NCI-H82 treated with DMSO at 0.1 percent for 48 hours (cell line): ENCODE results near the gene TPM1.
"Not testable (repeated sequence)": the region's sequence is repeated elsewhere in the genome, so short reads cannot be mapped to it uniquely, and the experiment has no call there.

Source experiments
- DNase-seq: peaks from one replicate; lab custom pipeline; 2025; ENCODE audit not compliant: unreplicated experiment; lab: John Stamatoyannopoulos, UW

TPM1 gene

GRCh38 chr15:63093486-63094205 lies 51.1 kb downstream of the TPM1 start:
- peak; percentile 73 for DNase-seq

GRCh38 chr15:63094495-63094931 lies 52.0 kb downstream of the TPM1 start:
- DNase-seq: no peak

GRCh38 chr15:63096178-63096577 lies 53.6 kb downstream of the TPM1 start:
- DNase-seq: no peak

GRCh38 chr15:63098901-63099300 lies 56.4 kb downstream of the TPM1 start:
- DNase-seq: not testable (repeated sequence)

GRCh38 chr15:63099581-63099980 lies 57.0 kb downstream of the TPM1 start:
- not testable (repeated sequence) for DNase-seq

GRCh38 chr15:63103416-63103815 lies 60.9 kb downstream of the TPM1 start:
- no peak for DNase-seq

GRCh38 chr15:63104727-63105126 lies 62.2 kb downstream of the TPM1 start:
- DNase-seq: no peak

- DNase-seq: not testable (repeated sequence)
Measured at GRCh38 chr15:63105354-63105753, 62.8 kb downstream of the TPM1 start.

GRCh38 chr15:63107895-63108546 lies 65.5 kb downstream of the TPM1 start:
- no peak for DNase-seq

- DNase-seq: no peak
Measured at GRCh38 chr15:63109498-63109897, 67.0 kb downstream of the TPM1 start.

- DNase-seq: no peak
Measured at GRCh38 chr15:63109920-63110319, 67.4 kb downstream of the TPM1 start.

- DNase-seq: no peak
Measured at GRCh38 chr15:63110428-63111026, 68.0 kb downstream of the TPM1 start.

GRCh38 chr15:63111481-63111880 lies 68.9 kb downstream of the TPM1 start:
- no peak for DNase-seq

- DNase-seq: no peak
Measured at GRCh38 chr15:63112871-63113270, 70.3 kb downstream of the TPM1 start.

GRCh38 chr15:63114465-63114864 lies 71.9 kb downstream of the TPM1 start:
- no peak for DNase-seq
